HEK293 (cell line): ENCODE results near the gene SWAP70.

Source experiments
- CTCF ChIA-PET: fragments of 350-600 bp; formaldehyde crosslinking; extraction: SDS; loops from one replicate; lab custom pipeline; 2021; ENCODE audit warnings: antibody characterized with exemption; lab: Yijun Ruan, JAX
- POLR2A ChIA-PET: fragments of 300-600 bp; formaldehyde crosslinking; extraction: SDS; loops from one replicate; lab custom pipeline; 2020; ENCODE audit warnings: antibody characterized with exemption, inconsistent platforms; lab: Yijun Ruan, JAX
- H3K27ac ChIP-seq: fragments of 200-500 bp; sonication (Bioruptor generic); 2 replicates; pipeline ENCODE4 v1.5.1; 2014; ENCODE audit warnings: low read depth, low read length, control low read depth, inconsistent platforms; ENCODE audit errors: extremely low read depth
- H3K36me3 ChIP-seq, 2 experiments: fragments of 200-500 bp in 1 of 2; sonication (Bioruptor generic) in 1 of 2; 1 replicate in 1 of 2; 2 replicates in 1 of 2; pipeline ENCODE4 v1.5.1; 2014 to 2017; ENCODE audit warnings: inconsistent platforms in 2 of 2, low read length in 2 of 2; ENCODE audit not compliant: control insufficient read depth in 2 of 2, insufficient read depth in 1 of 2
- H3K4me1 ChIP-seq: fragments of 200-500 bp; sonication (Bioruptor generic); 2 replicates; pipeline ENCODE4 v1.5.1; 2014; ENCODE audit warnings: mild to moderate bottlenecking, low read length, inconsistent platforms; ENCODE audit not compliant: control insufficient read depth, insufficient read depth
- H3K4me3 ChIP-seq: 2 replicates; pipeline ENCODE4 v1.5.1; 2011; ENCODE audit warnings: low read depth, mild to moderate bottlenecking, control low read depth, low read length, moderate library complexity
- H3K9me3 ChIP-seq: fragments of 200-500 bp; sonication (Bioruptor generic); 2 replicates; pipeline ENCODE4 v1.5.1; 2014; ENCODE audit warnings: low read depth, low read length, inconsistent platforms; ENCODE audit not compliant: control insufficient read depth, insufficient read depth
- GLIS2 ChIP-seq: fragments of 450-650 bp; formaldehyde crosslinking; IDR thresholded peaks from 2 replicates; pipeline ENCODE4 v1.5.1; 2016; ENCODE audit warnings: missing biosample characterization, missing genetic modification characterization
- HOXC10 ChIP-seq: sonication (generic); formaldehyde crosslinking; IDR thresholded peaks from 2 replicates; pipeline ENCODE4 v1.8.1; 2023; ENCODE audit warnings: mild to moderate bottlenecking, missing genetic modification reagents
- INSM2 ChIP-seq: fragments of 450-650 bp; formaldehyde crosslinking; IDR thresholded peaks from 2 replicates; pipeline ENCODE4 v1.5.1; 2016; ENCODE audit warnings: missing biosample characterization, missing genetic modification characterization
- PRDM1 ChIP-seq: fragments of 450-650 bp; formaldehyde crosslinking; IDR thresholded peaks from 2 replicates; pipeline ENCODE4; 2016; ENCODE audit warnings: missing biosample characterization, missing genetic modification characterization
- PRDM6 ChIP-seq: fragments of 450-650 bp; formaldehyde crosslinking; IDR thresholded peaks from 2 replicates; pipeline ENCODE4 v1.5.1; 2017; ENCODE audit warnings: missing biosample characterization, missing genetic modification characterization
- REST ChIP-seq: fragments of 450-650 bp; formaldehyde crosslinking; IDR thresholded peaks from 2 replicates; pipeline ENCODE4 v1.5.1; 2016; ENCODE audit warnings: missing biosample characterization, missing genetic modification characterization
- SP2 ChIP-seq: fragments of 450-650 bp; formaldehyde crosslinking; IDR thresholded peaks from 2 replicates; pipeline ENCODE4 v1.5.1; 2016; ENCODE audit warnings: missing biosample characterization, missing genetic modification characterization
- ZEB2 ChIP-seq: fragments of 450-650 bp; formaldehyde crosslinking; IDR thresholded peaks from 2 replicates; pipeline ENCODE4 v1.5.1; 2016; ENCODE audit warnings: missing biosample characterization, missing genetic modification characterization
- ZNF114 ChIP-seq: fragments of 450-650 bp; formaldehyde crosslinking; IDR thresholded peaks from 2 replicates; pipeline ENCODE4 v1.5.0; 2017; ENCODE audit warnings: missing biosample characterization, missing genetic modification characterization
- ZNF146 ChIP-seq: fragments of 450-650 bp; formaldehyde crosslinking; IDR thresholded peaks from 2 replicates; pipeline ENCODE4 v1.5.1; 2016; ENCODE audit warnings: missing biosample characterization, missing genetic modification characterization
- ZNF223 ChIP-seq: fragments of 450-650 bp; formaldehyde crosslinking; IDR thresholded peaks from 2 replicates; pipeline ENCODE4 v1.5.1; 2016; ENCODE audit warnings: missing biosample characterization, missing genetic modification characterization
- ZNF37A ChIP-seq: fragments of 450-650 bp; IDR thresholded peaks from 2 replicates; pipeline ENCODE4 v1.5.1; 2018; ENCODE audit warnings: missing biosample characterization, missing genetic modification characterization
- ZNF518A ChIP-seq: fragments of 450-650 bp; formaldehyde crosslinking; conservative IDR thresholded peaks from 2 replicates; pipeline ENCODE4 v1.5.1; 2016; ENCODE audit warnings: low read depth, missing biosample characterization, missing genetic modification characterization
- ZNF654 ChIP-seq: fragments of 450-650 bp; formaldehyde crosslinking; IDR thresholded peaks from 2 replicates; pipeline ENCODE4 v1.5.1; 2016; ENCODE audit warnings: low read depth, missing biosample characterization, missing genetic modification characterization
- ZNF677 ChIP-seq: fragments of 450-650 bp; IDR thresholded peaks from 2 replicates; pipeline ENCODE4 v1.5.0; 2018; ENCODE audit warnings: missing biosample characterization, mild to moderate bottlenecking, missing genetic modification characterization, moderate library complexity

SWAP70 gene

GRCh38 chr11:9680028-9680427 is 16.2 kb downstream of the SWAP70 start:
- TF ChIP-seq ZNF146 (tag by site-specific recombination) (no peak), ZNF654 (tag by site-specific recombination) (no peak), SP2 (no peak), REST (no peak), ZNF677 (tag by site-specific recombination) (no peak), ZEB2 (tag by site-specific recombination) (no peak), GLIS2 (tag by site-specific recombination) (no peak)
- TF ChIP-seq, all 188 proteins: peak for 0
- Histone ChIP-seq H3K36me3 (no peaks in the 10 kb centered on the region), H3K4me1 (no peaks in the 10 kb centered on the region), H3K9me3 (no peaks in the 10 kb centered on the region), H3K27ac (no peak overlapping the region), H3K4me3 (no peak overlapping the region)
- ChIA-PET POLR2A (interaction anchor here (1.7 kb wide), 1 partner anchor 41 kb away, joined by 3 read pairs; no protein-coding TSS in a partner anchor), CTCF (interaction anchor here (0.6 to 0.9 kb wide), 2 partner anchors 67 to 306 kb away, joined by 3 read pairs; no protein-coding TSS in a partner anchor)

GRCh38 chr11:9681583-9682372 is 17.9 kb downstream of the SWAP70 start:
- ChIA-PET POLR2A (no interaction called here), CTCF (interaction anchor here (0.5 to 0.7 kb wide), 2 partner anchors 192 to 517 kb away, joined by 3 to 5 read pairs; no protein-coding TSS in a partner anchor)
- TF ChIP-seq SP2 (no peak), PRDM1 (tag by site-specific recombination) (0 out of 2 replicates have a peak, but pooled peaks have one; percentile 22)
- Histone ChIP-seq H3K27ac (no peak overlapping the region), H3K9me3 (no peaks in the 10 kb centered on the region), H3K36me3 (no peaks in the 10 kb centered on the region), H3K4me3 (no peak overlapping the region), H3K4me1 (no peaks in the 10 kb centered on the region)

- CTCF ChIA-PET = interaction anchor here (0.6 to 0.7 kb wide), 2 partner anchors 74 to 76 kb away, joined by 3 read pairs; no protein-coding TSS in a partner anchor
- TF ChIP-seq ZNF518A (tag by site-specific recombination) (no peak), PRDM6 (tag by site-specific recombination) (peak; percentile 39; the same call in 1 of the 2 replicates), ZNF114 (tag by site-specific recombination) (no peak), HOXC10 (no peak), ZNF37A (tag by site-specific recombination) (no peak), INSM2 (tag by site-specific recombination) (no peak), ZNF223 (tag by site-specific recombination) (no peak)
Observed at GRCh38 chr11:9687711-9688477, 24.0 kb downstream of the SWAP70 start.

More at GRCh38 chr11:9687711-9688477, 24.0 kb downstream of the SWAP70 start:
- H3K36me3 ChIP-seq = no peaks in the 10 kb centered on the region
- H3K27ac ChIP-seq = no peak overlapping the region
- H3K9me3 ChIP-seq = no peaks in the 10 kb centered on the region
- POLR2A ChIA-PET = no interaction called here
- H3K4me3 ChIP-seq = no peak overlapping the region
- H3K4me1 ChIP-seq = 0 out of 2 replicates have a peak, but pooled peaks cover 5% of the 10 kb centered on the region
